ENCODE results near the gene ZNF512.
"Not testable (repeated sequence)": the region's sequence is repeated elsewhere in the genome, so short reads cannot be mapped to it uniquely, and the experiment has no call there.

Gene ZNF512

DNA sequence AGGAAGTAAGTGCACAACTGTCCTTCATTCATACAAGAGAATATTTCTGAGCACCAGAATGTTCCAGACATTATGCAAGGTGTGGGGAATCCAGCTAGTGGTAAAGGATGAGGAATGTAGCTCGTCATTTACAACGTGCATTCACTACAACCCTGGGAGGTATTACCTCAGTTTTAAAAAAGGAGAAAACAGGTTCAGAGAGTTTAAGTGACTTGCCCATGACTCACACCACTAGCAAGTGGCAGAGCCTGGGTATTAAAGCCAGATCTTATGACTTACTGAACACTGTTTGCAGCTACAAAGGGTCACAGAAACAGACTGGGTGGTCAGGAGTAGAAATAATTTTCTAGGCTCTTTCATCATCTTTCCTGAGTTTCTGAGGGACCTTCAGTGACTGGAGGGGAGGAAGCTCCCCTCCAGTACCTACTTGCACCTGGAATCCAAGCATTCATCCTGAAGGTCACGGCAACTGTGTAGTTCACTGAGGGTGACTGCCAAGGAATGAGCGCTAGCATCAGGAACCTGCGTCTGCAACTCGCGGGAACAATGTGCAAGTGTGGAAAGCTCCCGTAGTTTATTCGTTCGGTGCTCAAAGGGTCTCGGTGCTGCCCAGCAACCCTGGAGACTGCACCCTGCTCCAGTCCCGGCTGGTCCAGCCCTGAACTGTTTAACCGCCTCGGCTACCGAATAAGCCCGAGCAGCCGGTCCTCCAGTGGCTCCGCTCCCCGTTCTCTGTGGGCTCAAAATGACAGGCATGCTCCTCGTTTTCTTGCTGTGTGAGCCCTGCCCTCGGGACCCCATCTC, 45.3 kb downstream of the ZNF512 start:
- no peaks in the 10 kb centered on the region for H3K4me1 ChIP-seq (ENCODE audit: insufficient read depth, insufficient read length)
- no peak for DNase-seq (ENCODE audit: low read depth, low spot score)
- H3K9ac ChIP-seq (ENCODE audit: insufficient read length, low read depth): peak overlapping the region; percentile 97
- peak overlapping the region; percentile 92 for H3K4me3 ChIP-seq (ENCODE audit: insufficient read length, low read depth)
- H3K36me3 ChIP-seq (ENCODE audit: insufficient read depth, insufficient read length, low read length): peaks cover 48% of the 10 kb centered on the region
- H3K27me3 ChIP-seq (ENCODE audit: insufficient read depth, insufficient read length): no peaks in the 10 kb centered on the region
- no peaks in the 10 kb centered on the region for H3K9me3 ChIP-seq (ENCODE audit: insufficient read depth, low read length)
- no peak for TF ChIP-seq ZNF274 (IDR thresholded peaks at IDR 0.05; ENCODE audit: low read depth, low read length)
- no peak for TF ChIP-seq SUZ12 (IDR thresholded peaks at IDR 0.05; ENCODE audit: extremely low read depth, insufficient read depth, insufficient read length)
- no peak for TF ChIP-seq YY1 (IDR thresholded peaks at IDR 0.05; ENCODE audit: insufficient read depth, insufficient read length)

DNA sequence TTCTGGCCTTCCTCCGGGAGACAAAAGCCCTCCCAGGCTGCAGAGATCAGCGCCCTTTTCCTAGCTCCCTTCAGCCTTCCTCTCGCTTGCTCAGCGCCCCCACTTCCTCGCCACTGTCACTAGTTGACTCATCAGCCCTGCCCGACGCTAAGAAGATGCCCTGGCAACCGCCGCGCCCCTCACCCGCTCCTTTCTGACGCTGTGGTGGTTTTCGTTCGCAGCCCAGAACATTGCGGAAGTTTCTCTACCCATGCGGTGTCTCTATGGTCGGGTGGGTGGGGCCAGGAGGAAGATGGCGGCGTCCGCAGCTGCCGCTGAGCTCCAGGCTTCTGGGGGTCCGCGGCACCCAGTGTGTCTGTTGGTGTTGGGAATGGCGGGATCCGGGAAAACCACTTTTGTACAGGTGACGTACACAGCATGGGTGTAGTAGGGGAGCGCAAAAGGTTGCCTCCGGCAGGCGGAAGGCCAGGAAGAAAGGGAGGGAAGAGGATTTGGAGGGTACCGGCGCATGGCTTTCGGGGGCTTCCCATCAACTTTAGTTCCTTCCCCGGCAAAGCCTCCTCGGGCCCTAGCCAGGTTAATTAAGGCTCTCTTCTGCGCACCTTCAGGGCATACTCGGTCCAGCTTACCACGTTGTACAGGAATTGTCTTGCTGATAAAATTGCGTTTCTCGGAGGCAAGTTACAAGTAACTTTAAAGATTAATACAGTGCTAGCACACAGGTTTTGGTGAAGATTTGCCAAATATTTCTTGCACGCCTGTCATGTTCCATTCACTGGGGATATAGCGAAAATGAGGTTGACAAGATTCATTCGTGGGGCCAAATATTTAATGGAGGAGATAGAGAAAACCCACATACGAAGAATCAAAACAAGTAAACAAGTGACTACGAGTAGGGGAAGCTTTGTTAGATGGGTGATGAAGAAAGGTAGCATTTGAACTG, 46.2 kb downstream of the ZNF512 start, which contains the start of the genes CCDC121 and GPN1:
Gene CCDC121 (minus strand): TSS at position 246 of the 943 bp plus-strand sequence. CDS start 1,213 bp downstream, outside the sequence.
Gene GPN1 (plus strand): TSS at position 284 of the 943 bp plus-strand sequence. CDS start 9 bp downstream, at position 293.
- Histone ChIP-seq H3K4me1 (ENCODE audit: insufficient read depth, insufficient read length) (no peaks in the 10 kb centered on the region), H3K27me3 (ENCODE audit: insufficient read depth, insufficient read length) (no peaks in the 10 kb centered on the region), H3K9me3 (ENCODE audit: insufficient read depth, low read length) (no peaks in the 10 kb centered on the region), H3K9ac (ENCODE audit: insufficient read length, low read depth) (peak within 1 kb of the TSS; percentile 97), H3K4me3 (ENCODE audit: insufficient read length, low read depth) (peak within 1 kb of the TSS; percentile 92), H3K36me3 (ENCODE audit: insufficient read depth, insufficient read length, low read length) (peaks cover 50% of the 10 kb centered on the region)
- DNase-seq (ENCODE audit: low read depth, low spot score): peak; percentile 79
- TF ChIP-seq ZNF274 (IDR thresholded peaks at IDR 0.05; ENCODE audit: low read depth, low read length) (no peak), YY1 (IDR thresholded peaks at IDR 0.05; ENCODE audit: insufficient read depth, insufficient read length) (peak; percentile 83), SUZ12 (IDR thresholded peaks at IDR 0.05; ENCODE audit: extremely low read depth, insufficient read depth, insufficient read length) (no peak)

GRCh38 chr2:27630257-27630656, 47.4 kb downstream of the ZNF512 start:
- not testable (repeated sequence) for H3K4me1 ChIP-seq (ENCODE audit: insufficient read depth, insufficient read length); H3K4me3 ChIP-seq (ENCODE audit: insufficient read length, low read depth); H3K9me3 ChIP-seq (ENCODE audit: insufficient read depth, low read length); H3K9ac ChIP-seq (ENCODE audit: insufficient read length, low read depth); H3K27me3 ChIP-seq (ENCODE audit: insufficient read depth, insufficient read length); DNase-seq (ENCODE audit: low read depth, low spot score)
- peaks cover 50% of the 10 kb centered on the region for H3K36me3 ChIP-seq (ENCODE audit: insufficient read depth, insufficient read length, low read length)

GRCh38 chr2:27634291-27634690, 51.4 kb downstream of the ZNF512 start:
- Histone ChIP-seq H3K27me3 (ENCODE audit: insufficient read depth, insufficient read length) (no peaks in the 10 kb centered on the region), H3K36me3 (ENCODE audit: insufficient read depth, insufficient read length, low read length) (peaks cover 83% of the 10 kb centered on the region), H3K9ac (ENCODE audit: insufficient read length, low read depth) (no peak overlapping the region), H3K4me3 (ENCODE audit: insufficient read length, low read depth) (no peak overlapping the region), H3K9me3 (ENCODE audit: insufficient read depth, low read length) (no peaks in the 10 kb centered on the region), H3K4me1 (ENCODE audit: insufficient read depth, insufficient read length) (no peaks in the 10 kb centered on the region)
- DNase-seq (ENCODE audit: low read depth, low spot score): no peak
- TF ChIP-seq SUZ12 (IDR thresholded peaks at IDR 0.05; ENCODE audit: extremely low read depth, insufficient read depth, insufficient read length) (no peak), ZNF274 (IDR thresholded peaks at IDR 0.05; ENCODE audit: low read depth, low read length) (no peak), YY1 (IDR thresholded peaks at IDR 0.05; ENCODE audit: insufficient read depth, insufficient read length) (no peak)

- H3K27me3 ChIP-seq (ENCODE audit: insufficient read depth, insufficient read length): no peaks in the 10 kb centered on the region
- TF ChIP-seq YY1 (IDR thresholded peaks at IDR 0.05; ENCODE audit: insufficient read depth, insufficient read length): no peak
- no peak for TF ChIP-seq ZNF274 (IDR thresholded peaks at IDR 0.05; ENCODE audit: low read depth, low read length)
- no peak for TF ChIP-seq SUZ12 (IDR thresholded peaks at IDR 0.05; ENCODE audit: extremely low read depth, insufficient read depth, insufficient read length)
- no peaks in the 10 kb centered on the region for H3K9me3 ChIP-seq (ENCODE audit: insufficient read depth, low read length)
- peaks cover 85% of the 10 kb centered on the region for H3K36me3 ChIP-seq (ENCODE audit: insufficient read depth, insufficient read length, low read length)
- no peak for DNase-seq (ENCODE audit: low read depth, low spot score)
- H3K4me3 ChIP-seq (ENCODE audit: insufficient read length, low read depth): no peak overlapping the region
- H3K9ac ChIP-seq (ENCODE audit: insufficient read length, low read depth): no peak overlapping the region
- no peaks in the 10 kb centered on the region for H3K4me1 ChIP-seq (ENCODE audit: insufficient read depth, insufficient read length)
These were observed 53.9 kb downstream of the ZNF512 start for GRCh38 chr2:27636766-27637165.

DNA sequence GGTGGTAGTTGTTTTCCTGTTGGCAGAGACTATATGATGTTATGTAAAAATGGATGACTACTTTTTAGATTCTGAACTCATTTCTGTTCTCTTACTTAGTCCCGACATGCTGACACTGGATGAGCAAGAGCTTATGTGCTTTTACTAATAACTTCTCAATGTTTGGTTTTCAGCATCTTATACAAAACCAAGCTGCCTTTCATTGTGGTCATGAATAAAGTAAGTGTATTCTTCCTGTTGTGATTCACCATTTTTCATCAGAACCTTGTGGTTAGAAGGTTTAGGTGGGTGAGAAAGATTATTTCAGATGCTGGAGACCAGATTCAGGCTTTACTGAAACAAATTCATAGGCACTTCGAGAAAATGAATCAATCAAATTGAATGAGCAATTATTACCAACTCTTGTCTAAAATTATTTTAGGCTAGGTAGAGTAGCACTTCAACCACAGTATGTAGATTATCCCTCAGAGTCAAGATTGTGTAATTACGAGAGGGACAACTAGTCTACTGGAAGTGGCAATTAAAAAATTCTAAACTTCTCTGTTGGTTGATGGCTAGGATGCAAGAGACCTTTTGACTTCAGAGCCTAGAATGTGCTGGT, 55.3 kb downstream of the ZNF512 start:
- H3K36me3 ChIP-seq (ENCODE audit: insufficient read depth, insufficient read length, low read length): peaks cover 78% of the 10 kb centered on the region
- no peaks in the 10 kb centered on the region for H3K27me3 ChIP-seq (ENCODE audit: insufficient read depth, insufficient read length)
- no peak overlapping the region for H3K4me3 ChIP-seq (ENCODE audit: insufficient read length, low read depth)
- TF ChIP-seq ZNF274 (IDR thresholded peaks at IDR 0.05; ENCODE audit: low read depth, low read length): no peak
- TF ChIP-seq SUZ12 (IDR thresholded peaks at IDR 0.05; ENCODE audit: extremely low read depth, insufficient read depth, insufficient read length): no peak
- TF ChIP-seq YY1 (IDR thresholded peaks at IDR 0.05; ENCODE audit: insufficient read depth, insufficient read length): no peak
- no peaks in the 10 kb centered on the region for H3K4me1 ChIP-seq (ENCODE audit: insufficient read depth, insufficient read length)
- no peaks in the 10 kb centered on the region for H3K9me3 ChIP-seq (ENCODE audit: insufficient read depth, low read length)
- DNase-seq (ENCODE audit: low read depth, low spot score): no peak
- H3K9ac ChIP-seq (ENCODE audit: insufficient read length, low read depth): no peak overlapping the region
